Kidney (tissue), 14 donors: ENCODE results near the gene CTSW. TPM values are rescaled to one million over a fixed set of nuclear protein-coding genes. Genes with fewer than 3 reads are reported as not detected.

Experiments
- DNase-seq, 5 donors: peaks; one replicate each; pipeline ENCODE4 v3.0.0-alpha.2; 2013 to 2020
- FAIRE-seq: peaks from 2 replicates; lab custom pipeline; 2012; peaks lifted over from hg19 to GRCh38; lab: Jason Lieb, UNC
- H3K27ac ChIP-seq, 2 donors: one replicate each; pipeline ENCODE4 v1.7.0; 2013; ENCODE audit warnings: low read depth in 2 of 2, low read length in 2 of 2, inconsistent platforms in 1 of 2
- H3K27me3 ChIP-seq: one replicate; pipeline ENCODE4 v1.7.1; 2013; ENCODE audit warnings: low read length, inconsistent platforms; ENCODE audit not compliant: control insufficient read depth, insufficient read depth
- H3K36me3 ChIP-seq, 3 donors: one replicate each; pipeline versions ENCODE4 v1.7.0 to v1.7.1; 2013; ENCODE audit warnings: low read length in 3 of 3, control low read depth in 1 of 3, inconsistent platforms in 1 of 3; ENCODE audit not compliant: insufficient read depth in 3 of 3, control insufficient read depth in 2 of 3
- H3K4me1 ChIP-seq, 3 donors: one replicate each; pipeline versions ENCODE4 v1.7.0 to v1.7.1; 2013; ENCODE audit warnings: low read length in 3 of 3, inconsistent platforms in 1 of 3, low read depth in 1 of 3; ENCODE audit not compliant: control insufficient read depth in 2 of 3, insufficient read depth in 2 of 3
- H3K4me3 ChIP-seq, 3 donors: one replicate each; pipeline versions ENCODE4 v1.7.0 to v1.8.1; 2013; ENCODE audit warnings: low read length in 3 of 3, control low read depth in 1 of 3, inconsistent platforms in 1 of 3
- H3K9ac ChIP-seq, 3 donors: one replicate each; pipeline versions ENCODE4 v1.7.0 to v1.7.1; 2013; ENCODE audit warnings: low read length in 3 of 3, control low read depth in 1 of 3, inconsistent platforms in 1 of 3
- H3K9me3 ChIP-seq, 3 donors: one replicate each; pipeline versions ENCODE4 v1.7.0 to v1.7.1; 2013; ENCODE audit warnings: low read length in 3 of 3, control low read depth in 1 of 3, inconsistent platforms in 1 of 3; ENCODE audit not compliant: control insufficient read depth in 2 of 3, insufficient read depth in 1 of 3
- CTCF ChIP-seq: IDR thresholded peaks from 3 replicates; pipeline ENCODE4 v1.5.1; 2012; ENCODE audit warnings: mild to moderate bottlenecking, moderate library complexity, borderline replicate concordance; ENCODE audit not compliant: insufficient read depth; ENCODE audit errors: extremely low read depth
- intact Hi-C: fragments of 100-400 bp; cut with DNase I; formaldehyde crosslinking; loops from one replicate; pipeline ENCODE4 v1.11.1; 2022
- polyA plus RNA-seq: library from polyadenylated mRNA; stranded (reverse); fragments of 350-450 nt; fragmentation: Illumina TruSeq; extraction: RNeasy Lipid Tissue Mini Kit (QIAGEN cat#74804); gene quantifications from one replicate; pipeline ENCODE4 v1.2.3, GENCODE V29; 2014; ENCODE audit warnings: low read depth, low replicate concordance; ENCODE audit not compliant: insufficient read depth
- total RNA-seq: library from RNA; stranded (reverse); fragmentation: NEBNext Ultra II Directional; extraction: Animal tissue kit (Norgen Biotek cat#: 25700); gene quantifications from one replicate; pipeline ENCODE4 v1.2.1, GENCODE V29; 2021
- donor health status: control.
- donor health status: control.
- donor health status: control.
- donor health status: control.
- donor health status: control.
- donor health status: DM: yes; HTN: yes; CAD: no.
- donor health status: Normal renal cell carcinoma (clear cell type).

Gene CTSW
- total and polyA plus RNA-seq, 2 donors from 2014 or later, result 1.3 to 3.9 TPM

DNA sequence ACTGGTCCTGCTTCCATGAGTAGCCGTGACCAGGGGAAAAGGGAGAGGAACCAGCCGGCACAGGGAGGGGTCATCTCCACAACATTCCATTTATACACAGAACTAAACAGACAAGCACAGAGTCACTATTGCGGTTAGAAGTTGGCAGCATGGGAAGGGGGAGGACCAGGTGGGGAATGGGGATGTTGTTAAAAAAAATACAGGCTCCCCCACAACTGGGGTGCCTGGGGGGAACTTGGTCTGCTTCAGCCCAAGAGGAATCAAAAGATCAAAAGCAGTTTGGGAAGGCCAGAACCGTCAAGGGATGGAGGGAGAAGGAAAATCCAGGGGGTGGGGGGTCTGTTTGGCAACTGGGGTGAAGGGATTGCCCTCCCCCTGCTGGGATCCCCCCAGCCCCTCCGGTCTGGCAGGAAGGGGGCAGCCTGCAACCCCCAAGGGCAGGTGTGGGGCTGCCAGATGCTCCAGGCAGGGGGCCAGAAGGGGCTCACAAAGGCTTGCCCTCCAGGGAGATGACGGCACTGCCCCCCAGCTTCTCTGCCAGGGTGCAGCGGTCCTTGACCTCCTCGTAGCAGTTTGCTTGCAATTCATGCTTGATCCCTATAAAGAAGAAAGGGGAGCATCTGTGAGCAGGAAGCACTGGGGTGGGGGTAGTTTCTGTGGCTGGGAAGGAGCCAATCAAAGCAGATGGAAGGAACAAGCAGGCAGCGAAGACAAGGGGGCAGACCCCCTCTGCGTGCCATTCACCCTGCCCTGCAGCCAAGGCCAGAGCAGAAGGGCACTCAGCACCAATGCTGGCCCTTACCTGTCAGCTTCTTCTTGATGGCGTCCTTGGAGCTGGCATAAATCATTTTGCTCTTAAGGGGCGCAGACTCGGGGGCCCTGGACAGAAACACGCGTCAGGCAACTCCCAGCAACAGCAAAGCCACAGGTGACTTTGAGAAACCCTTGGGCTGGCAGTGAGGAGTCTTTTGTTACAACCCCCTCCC lies 24.5 kb upstream of the CTSW start:
- intact Hi-C loops, result no loop called here
- no peak for TF ChIP-seq CTCF
- Histone ChIP-seq H3K27me3 (no peaks in the 10 kb centered on the region), H3K4me3 (no peak overlapping the region), H3K9me3 (peaks cover 0 to 6% (median 0%) of the 10 kb centered on the region in 3 donors), H3K36me3 (peaks cover 11 to 26% (median 24%) of the 10 kb centered on the region in 3 donors), H3K4me1 (peaks cover 0 to 21% (median 18%) of the 10 kb centered on the region in 3 donors), H3K27ac (peak overlapping the region in 1 of 2 donors; percentile 20), H3K9ac (no peak overlapping the region)
- peak in 1 of 5 donors; percentile 48 for DNase-seq
- FAIRE-seq, result no peak

- Histone ChIP-seq H3K27ac (no peak overlapping the region), H3K9ac (no peak overlapping the region), H3K4me1 (peaks cover 0 to 21% (median 18%) of the 10 kb centered on the region in 3 donors), H3K4me3 (peak overlapping the region in 1 of 3 donors; percentile 71), H3K27me3 (no peaks in the 10 kb centered on the region), H3K36me3 (peaks cover 11 to 26% (median 24%) of the 10 kb centered on the region in 3 donors), H3K9me3 (peaks cover 0 to 6% (median 0%) of the 10 kb centered on the region in 3 donors)
- FAIRE-seq (no peak), DNase-seq (peak in 1 of 5 donors; percentile 45)
- TF ChIP-seq CTCF, result no peak
- intact Hi-C loops, result no loop called here
Observed at GRCh38 chr11:65855927-65856363, 23.7 kb upstream of the CTSW start.

DNA sequence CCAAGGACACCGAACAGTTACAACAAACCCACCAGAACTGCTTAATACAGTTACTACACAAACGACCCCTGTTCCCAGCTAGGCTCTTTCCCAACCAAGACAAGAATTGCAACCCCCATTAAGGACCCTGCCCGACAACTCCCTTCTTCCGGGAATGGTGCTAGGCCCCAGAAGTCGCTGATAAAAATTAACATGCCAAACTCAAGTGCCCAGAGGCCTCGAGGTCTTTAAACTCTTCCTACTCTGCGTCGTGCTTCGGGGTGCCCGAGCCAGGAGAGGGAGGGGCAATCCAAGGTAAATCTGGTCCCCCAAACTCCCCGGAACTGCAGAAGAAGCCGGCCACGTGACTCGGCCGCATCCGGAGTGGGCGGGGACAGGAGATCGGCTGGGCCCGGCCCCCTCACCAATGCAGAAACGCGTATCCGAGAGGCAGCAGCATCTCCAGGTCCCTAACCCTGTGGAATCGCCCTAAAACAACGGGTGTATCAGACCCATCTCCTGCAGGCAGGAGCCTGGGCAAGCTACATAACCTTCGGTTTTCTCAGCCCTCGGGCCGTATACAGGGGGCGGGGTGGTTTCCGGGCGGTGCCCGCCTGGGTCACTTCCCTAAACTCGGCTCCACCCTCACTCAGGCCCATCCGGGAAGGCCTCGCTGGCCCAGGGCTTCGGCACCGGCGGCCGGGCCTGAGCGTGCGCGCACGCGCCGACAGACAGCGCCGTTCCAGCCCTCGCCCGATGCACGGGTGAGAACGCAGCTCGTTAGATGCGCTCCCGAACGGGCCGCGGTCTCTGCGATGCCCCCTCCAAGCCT lies 22.7 kb upstream of the CTSW start:
- Histone ChIP-seq H3K9ac (peak overlapping the region; percentile 57 to 85 (median 84)), H3K27me3 (no peaks in the 10 kb centered on the region), H3K27ac (peak overlapping the region; percentile 87 to 92), H3K36me3 (peaks cover 11 to 24% (median 21%) of the 10 kb centered on the region in 3 donors), H3K4me1 (peaks cover 0 to 30% (median 27%) of the 10 kb centered on the region in 3 donors), H3K9me3 (no peaks in the 10 kb centered on the region), H3K4me3 (peak overlapping the region; percentile 71 to 96 (median 95))
- no peak for TF ChIP-seq CTCF
- FAIRE-seq, result no peak
- intact Hi-C loops, result no loop called here
- peak; percentile 69 to 95 (median 79) for DNase-seq
